ENCODE measurements around the gene NDST1.

NDST1 gene

DNA sequence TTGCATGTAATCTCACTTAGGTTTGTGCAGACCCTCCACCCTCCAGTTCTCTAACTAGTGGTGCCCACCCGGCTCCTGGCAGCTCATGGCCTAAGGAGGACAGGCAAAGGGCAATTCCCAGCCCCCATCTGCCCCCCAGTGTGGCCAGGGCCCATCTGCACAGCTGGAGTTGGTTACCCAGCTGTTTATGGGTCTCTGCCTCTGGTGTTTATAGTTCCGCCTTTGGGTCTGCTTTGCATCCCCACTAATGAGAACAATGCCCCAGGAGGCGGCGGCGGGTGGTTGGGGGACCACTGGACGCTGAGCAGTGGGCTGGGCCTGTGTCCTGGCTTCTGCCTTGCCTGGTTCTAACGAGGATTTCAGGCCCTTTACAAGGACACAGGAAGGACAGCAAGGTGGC lies 62.4 kb downstream of the NDST1 start:
- no peak for DNase-seq (ENCODE audit: low read depth)

DNA sequence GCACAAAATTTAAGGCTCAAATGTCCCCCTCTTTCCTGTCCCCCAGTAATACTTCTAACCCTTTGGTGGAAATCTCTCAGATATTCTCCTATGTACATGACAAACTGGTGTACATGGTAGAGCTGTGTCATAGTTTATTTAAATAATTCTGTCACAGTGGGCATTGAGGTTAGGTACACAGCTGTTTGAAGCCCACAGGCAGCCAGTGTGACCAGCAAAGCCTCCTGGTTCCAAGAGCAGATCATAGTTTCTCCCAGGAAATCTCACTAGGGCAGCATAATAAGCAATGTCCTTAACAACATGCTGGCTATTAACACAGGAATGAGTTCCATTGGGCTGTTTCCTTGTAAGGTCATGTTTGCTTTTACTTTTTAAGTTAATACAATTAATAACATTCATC lies 63.9 kb downstream of the NDST1 start:
- no peak for DNase-seq (ENCODE audit: low read depth)

DNA sequence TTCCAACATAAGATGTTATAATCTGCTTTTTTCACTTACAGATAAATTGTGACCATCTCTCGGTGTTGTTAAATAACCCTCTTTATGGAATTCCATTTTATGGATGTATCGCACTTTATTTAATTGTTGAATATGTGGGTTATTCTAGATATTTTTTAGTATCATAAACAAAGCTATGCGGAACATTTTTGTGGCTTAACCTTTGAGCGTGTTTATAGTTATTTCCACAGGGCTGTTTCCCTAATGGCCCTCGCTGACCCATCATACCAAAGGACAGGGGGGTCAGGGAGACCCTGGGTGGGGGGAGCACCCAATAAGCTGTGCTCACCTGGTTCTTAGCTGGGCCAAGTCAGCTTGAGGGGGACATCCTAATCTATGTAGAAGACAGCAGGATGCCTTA lies 65.3 kb downstream of the NDST1 start:
- no peak for DNase-seq (ENCODE audit: low read depth)

DNA sequence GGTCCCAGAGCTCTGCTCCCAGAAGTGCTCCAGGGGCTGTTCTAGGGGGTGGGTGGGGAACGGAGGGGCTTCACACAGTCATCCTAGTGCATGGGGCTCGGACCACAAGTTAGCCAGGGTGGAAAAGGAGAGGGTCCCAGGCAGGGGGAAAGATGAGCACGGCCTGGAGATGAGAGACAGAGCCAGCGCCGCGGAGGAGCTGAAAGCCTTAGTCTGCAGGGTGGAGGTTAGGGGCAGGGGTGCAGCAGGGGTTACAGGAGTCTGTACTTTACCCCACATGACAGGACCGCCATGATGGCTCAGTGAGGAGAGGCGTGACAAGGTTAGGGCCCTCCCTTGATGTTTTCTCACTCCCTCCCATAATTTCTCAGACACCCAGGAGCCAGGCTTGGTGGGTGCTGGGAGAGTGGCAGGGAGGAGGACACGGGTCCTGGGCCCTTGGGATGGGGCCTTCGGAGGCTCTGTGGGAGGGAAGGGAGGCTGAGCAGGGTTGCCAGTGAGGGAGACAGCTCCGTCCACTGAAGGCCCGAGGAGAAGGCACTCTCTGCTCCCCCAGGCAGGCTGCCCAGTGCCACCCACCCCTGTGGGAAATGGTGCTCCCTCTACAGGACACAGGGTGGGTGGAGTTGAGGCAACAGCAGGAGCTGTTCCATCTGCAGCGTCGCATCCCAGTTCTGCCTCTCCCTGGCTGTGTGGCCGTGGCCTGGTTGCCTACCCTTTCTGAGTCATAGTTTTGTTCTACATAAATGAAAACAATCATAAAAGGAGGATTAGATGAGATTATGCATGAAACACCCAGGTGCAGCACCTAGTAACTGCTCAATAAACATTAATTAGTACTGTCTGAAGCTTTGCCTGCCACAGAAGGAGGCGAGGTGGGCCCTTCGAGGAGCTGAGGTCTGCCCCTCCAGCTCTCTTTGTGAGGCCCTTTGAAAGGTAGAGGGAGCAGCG lies 66.2 kb downstream of the NDST1 start:
- DNase-seq (ENCODE audit: low read depth) = no peak

DNA sequence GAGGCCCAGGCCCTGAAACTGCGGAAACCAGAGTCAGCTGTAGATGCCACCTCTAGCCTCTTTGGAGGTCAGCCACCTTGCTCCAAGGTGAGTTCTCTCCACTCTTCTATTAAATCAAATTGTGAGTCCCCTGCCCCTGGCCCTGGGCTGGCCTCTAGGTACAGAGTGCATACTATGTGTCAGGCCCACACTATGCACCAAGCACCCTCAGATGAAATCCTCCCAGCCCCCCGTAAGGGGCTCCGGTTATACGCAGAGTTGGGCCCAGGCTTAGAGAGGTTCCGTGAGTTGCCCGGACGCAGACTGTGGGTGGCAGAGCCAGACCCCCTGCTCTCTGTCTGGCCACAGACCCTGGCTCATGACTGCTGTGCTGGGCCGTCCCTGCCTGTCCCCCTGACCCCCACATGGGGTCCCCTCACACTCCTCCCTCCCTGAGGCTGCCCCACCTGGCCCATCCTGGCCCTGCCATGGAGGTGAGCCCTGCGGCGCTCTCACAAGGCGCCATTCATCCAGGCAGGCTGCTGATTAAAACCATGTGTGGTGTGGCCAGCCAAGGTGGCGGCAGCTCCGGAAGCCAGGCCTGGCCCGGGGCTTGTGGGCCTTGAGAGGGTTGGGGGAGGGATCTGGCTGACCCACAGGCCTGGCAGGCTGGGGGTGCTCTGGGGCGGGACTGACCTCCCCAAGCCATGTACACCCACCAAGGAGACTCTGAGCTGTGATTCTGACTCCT lies 67.1 kb downstream of the NDST1 start:
- no peak for DNase-seq (ENCODE audit: low read depth)

DNA sequence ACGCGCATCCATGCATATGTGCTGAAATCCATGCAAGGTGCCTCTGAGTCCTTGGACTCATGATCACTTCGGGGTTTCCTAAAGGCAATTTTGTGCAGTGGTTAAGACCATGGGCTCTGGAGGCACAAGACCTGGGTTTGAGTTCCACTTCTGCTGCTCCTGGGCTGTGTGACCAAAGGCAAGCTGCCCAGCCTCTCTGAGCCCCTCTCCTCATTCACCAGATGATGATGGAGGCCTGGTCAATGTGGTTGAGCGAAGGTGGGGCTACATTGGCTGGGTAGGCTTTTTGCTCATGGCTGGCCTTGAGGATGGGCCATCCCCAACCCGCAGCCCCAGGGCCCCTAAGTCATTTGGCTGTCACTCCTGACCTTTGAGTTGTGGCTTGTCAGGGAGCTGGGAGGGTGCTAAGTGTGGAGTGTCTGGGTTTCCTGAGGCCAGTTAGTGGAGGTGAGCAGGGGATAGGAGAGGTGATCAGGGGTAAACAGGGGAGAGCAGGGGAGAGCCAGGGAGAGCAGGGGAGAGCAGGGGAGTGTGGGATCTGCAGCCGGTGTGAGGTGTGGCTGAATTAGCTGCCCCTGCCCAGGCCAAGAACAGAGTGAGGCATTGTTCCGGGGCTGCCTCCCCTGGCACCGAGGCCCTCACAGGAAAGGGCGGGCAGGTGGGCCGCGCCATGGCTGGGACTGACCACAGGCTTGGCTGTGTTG lies 68.0 kb downstream of the NDST1 start:
- DNase-seq (ENCODE audit: low read depth) = no peak

DNA sequence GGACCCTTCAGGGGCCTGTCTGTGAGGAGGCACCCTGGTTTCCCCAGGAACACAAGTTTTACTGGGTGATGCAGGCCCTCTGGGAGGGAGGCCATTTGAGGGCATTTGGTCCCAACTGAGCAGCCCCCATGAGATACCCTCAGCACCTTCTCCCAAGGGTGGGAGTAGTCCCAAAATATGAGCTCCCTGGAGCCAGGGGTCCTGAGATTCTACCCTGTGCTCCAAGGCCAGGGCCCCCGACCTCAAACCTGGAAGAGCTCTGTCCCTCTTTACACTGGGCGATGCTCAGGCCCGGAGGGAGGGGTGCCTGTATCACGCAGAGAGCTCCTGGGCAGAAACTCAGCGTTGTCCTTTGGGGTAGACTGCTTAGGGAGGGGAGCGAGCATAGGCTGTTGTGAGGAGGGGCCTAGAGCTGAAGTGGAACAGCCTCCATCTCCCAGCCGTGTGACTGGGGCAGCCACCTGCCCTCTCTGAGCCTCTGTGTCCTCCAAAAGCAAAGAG lies 68.6 kb downstream of the NDST1 start:
- no peak for DNase-seq (ENCODE audit: low read depth)

DNA sequence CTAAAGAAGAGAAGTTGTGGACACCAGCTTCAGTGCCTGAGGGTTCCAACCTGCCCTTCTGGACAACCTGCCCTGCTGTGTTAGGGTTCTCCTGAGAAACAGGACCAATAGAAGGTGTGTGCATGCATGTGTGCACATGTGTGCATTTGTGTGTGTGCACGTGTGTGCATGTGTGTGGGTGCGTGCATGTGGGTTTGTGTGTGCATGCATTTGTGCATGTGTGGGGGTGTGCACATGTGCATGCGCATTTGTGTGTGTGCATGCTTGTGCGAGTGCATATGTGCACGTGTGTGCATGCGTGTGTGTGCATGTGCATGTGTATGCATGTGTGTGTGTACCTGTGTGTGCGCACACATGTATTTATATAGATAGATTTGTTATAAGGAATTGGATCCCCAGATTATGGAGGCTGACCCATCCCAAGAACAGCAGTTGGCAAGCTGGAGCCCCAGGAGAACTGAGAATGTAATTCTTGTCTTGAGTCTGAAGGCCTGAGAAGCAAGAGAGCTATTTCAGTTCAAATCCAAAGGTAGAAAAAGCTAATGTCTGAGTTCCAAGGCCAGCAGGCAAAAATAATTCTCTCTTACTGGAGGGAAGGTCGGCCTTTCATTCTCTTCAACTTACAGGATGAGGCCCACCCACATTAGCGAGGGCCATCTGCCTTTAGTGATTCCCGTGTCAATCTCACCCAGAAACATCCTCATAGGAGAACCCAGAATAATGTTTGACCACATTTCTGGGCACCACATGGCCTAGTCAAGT lies 69.6 kb downstream of the NDST1 start:
- DNase-seq (ENCODE audit: low read depth) = no peak

DNA sequence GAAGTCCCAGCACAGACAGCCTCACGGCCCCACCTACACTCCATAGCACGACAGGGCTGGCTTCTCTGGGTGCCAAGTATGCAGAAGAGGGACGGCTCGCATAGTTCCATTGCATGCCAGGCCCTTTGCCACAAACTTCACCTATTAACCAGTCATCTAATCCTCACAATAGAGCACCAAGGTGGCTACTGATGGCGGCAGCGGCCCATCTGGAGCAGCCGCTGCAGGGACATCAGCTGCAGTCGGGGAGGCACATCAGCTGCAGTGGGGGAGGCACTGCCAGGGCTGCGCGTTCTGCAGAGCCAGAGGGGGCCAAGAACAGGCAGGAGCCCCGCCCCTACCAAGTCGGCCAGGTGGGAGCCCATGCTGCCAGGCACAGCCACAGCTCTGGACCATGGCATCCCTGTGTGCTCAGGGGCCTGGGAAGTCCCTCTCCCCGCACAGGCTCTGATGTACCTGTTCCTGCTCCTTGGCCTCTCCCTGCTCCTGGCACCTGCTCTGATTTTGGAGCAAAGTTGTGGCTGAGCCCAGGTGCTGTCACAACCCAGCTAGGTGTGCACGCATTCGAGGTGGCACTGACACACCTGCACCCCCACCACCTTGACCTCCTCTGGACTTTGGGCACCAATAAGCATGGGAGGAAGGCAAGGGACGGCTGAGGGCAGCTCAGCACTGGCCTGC lies 71.0 kb downstream of the NDST1 start:
- DNase-seq (ENCODE audit: low read depth) = no peak

DNA sequence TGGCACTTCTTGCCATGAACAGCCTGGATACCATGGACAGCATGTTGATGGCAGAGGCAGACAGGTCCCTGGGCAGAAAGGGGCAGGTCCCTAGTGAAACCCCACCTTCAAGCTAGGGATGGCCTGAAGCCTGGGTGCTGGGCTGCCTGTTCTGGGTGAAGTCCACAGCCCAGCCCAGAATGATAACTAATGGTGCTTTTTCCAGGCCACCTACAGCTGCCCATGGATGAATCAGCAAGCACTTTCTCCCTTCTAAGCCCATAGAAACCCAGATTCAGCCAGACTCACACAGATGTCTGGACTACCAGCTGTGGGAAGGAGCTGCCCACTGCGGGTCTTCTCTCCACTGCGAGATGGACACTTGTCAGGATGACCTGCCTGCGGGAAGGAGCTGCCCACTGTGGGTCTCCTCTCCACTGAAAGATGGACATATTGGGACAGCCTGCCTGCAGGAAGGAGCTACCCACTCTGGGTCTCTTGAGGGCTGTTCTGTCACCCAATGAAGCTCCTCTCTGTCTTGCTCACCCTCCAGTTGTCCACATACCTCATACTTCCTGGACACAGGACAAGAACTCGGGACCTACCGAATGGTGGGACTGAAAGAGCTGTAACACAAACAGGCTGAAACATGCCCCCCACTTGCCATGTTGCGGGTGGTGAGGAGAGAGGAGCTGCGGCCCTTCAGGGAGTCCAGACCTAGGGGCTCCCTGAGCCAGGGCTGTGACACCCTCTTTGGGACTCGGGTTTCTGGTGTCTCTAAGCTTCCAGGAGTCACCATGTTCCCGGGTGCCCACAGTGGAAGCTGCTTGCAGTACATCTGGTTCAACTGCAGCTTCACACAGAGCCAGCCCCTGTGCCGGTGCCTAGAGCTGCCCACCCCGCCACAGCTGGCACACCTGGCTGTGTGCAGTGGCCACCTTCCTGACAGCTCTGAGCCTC lies 71.8 kb downstream of the NDST1 start:
- DNase-seq (ENCODE audit: low read depth) = no peak

DNA sequence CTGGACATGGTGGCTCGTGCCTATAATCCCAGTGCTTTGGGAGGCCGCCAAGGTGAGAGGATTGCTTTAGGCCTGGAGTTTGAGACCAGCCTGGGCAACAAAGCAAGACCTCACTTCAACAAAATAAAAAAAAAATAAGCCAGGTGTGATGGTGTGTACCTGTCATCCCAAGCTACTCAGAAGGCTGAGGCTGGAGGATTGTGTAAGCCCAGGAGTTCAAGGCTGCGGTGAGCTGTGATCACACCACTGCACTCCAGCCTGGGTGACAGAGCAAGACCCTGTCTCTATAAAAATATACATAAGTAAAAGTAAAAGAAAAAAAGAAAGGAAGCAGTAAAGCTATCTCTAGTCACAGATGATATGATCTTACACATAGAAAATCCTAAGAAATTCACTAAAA lies 73.0 kb downstream of the NDST1 start:
- no peak for DNase-seq (ENCODE audit: low read depth)

DNA sequence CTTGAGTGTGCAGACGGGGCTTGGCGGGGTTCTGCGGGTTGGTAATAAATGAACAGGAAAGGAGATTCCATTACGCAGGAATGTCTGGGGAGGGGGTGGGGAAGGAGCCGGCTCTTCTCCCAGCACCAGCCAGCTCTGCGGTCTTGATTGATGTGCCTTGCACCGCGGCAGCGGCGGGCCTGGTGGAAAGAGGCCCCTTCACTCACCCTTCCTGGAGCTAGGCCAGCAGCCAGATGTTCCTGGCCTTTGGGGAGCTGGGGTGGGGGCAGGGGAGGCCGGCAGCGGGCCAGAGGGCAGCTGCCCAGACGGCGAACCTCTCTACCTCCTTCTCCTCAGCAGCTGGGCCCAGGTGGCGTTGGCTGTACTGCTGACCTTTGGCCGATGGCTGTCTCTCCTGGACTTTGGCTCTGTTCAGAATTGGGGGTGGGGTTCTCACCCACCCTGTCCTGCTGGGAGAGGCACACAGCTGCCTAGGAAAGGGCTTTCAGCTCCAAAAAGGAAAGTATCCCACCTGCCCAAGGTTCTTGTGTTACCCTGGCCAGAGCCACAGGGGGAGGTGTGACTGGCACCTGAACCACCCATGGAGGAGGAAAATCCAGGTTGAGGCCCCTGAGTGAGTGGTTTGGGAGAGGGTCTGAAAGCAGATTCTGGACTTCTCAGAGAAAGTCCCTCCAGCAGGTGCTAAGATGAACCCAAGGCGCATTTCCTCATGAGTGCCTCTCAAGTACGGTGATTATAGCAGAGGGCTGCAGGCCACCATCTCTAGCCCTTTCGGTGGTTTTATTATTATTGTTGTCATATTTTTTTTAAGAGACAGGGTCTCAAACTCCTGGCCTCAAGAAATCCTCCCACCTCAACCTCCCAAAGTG lies 74.5 kb downstream of the NDST1 start:
- DNase-seq (ENCODE audit: low read depth) = no peak

DNA sequence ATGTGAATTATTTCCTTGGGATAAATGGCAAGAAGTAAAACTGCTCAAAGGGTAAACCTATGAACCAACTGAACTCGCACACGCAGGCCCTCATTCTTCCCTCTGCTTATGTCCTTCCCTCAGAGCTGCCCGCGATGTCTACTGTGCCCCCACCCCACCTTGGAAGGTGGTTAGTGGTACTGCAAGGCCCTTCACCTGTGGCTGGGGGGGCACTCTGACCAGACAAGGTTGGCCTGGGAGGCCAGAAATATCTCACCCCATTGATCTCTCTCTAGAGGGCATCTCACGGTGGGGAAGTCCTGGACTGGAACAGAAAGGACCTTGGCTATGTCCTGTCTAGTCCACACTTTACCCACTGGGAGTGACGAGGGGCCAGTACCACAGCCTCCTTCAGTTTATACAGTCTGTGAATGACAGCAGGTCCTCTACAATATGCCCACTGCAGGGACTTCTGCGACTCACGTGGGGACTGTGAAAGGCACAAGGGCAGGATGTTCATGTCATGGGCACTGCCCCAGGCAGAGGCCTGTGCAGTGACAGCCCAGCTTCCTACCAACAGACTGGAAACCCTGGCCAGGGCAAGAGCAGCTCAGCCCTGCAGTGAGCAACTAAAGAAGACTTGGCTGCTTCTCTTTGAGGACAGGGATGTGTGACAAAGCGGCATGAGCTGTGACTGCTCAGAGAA lies 75.8 kb downstream of the NDST1 start:
- no peak for DNase-seq (ENCODE audit: low read depth)

DNA sequence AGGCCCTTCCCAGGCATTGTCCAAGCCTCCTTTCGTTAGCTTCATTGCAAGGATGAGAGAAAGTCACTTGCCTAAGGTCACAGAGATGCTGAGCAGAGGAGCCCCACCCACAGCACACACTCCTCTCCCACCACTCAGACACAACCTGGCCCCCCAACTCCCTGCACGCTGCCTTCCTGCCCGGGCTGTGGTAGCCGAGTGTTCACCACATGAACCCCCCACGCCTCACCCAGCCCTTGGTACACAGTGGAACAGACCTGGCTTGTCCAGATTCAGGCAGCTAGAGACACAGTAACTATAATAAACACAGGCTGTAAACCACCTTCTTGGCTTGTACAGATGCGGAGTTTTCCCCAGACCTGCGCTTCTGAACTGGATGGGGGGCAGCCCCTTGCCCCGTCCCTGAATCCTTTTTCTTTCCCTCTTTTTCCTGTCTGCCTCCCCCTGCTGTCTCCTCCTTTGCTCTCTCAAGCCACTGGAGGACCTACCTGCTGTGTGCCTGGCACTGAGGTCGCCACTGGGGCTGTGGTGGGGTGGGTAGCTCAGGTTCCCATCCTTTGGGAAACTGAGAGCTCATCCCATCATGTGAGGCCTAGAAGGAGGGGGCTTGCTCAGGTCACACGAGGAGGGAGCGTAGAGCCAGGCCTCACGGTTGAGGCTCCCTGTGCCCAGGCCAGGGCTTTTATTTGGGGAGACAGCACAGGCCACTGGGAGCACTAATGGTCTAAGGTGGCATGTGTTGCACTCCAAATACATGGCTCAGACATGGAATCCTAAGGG lies 76.8 kb downstream of the NDST1 start:
- no peak for DNase-seq (ENCODE audit: low read depth)

DNA sequence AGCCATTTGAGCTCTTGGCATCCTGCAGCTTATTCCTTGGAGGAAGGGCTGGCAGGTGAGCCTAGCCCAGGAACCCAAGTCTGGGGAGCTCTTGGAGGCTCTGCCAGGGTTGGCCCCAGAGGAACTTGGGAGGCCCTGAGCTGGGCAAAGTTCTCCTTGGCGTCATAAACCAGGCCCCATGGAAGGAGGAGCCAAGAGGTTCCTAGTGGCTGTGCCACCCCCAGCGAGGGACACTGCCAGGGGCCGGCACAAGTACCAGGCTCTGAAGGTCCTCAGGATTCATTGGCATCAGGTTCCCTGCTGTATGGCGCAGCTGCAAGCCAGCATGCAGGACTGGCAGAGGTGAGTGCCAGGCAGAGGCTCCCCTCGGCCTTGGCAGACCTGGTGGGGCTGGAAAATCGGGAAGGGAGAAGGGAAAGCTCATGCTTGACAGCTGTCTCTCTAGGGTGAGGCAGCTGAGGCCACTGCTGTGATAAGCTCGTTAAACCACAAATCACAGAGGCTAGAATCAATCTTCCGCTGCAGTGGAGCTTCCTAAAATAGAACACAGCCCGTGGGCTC lies 77.9 kb downstream of the NDST1 start:
- no peak for DNase-seq (ENCODE audit: low read depth)

DNA sequence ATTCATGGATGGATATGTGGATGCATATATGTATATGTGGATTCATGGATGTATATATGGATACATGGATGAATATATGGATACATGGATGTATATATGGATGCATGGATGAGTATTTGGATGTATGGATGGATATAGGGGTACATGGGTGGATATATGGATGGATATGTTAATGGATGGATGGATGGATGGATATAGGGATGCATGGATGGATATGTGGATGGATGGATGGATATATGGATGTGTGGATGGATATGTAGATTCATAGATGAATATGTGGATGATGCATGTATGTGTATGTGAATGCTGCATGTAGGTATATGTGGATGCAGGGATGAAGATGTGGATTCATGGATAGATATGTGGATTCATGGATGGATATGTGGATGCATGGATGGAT lies 79.1 kb downstream of the NDST1 start:
- no peak for DNase-seq (ENCODE audit: low read depth)

DNA sequence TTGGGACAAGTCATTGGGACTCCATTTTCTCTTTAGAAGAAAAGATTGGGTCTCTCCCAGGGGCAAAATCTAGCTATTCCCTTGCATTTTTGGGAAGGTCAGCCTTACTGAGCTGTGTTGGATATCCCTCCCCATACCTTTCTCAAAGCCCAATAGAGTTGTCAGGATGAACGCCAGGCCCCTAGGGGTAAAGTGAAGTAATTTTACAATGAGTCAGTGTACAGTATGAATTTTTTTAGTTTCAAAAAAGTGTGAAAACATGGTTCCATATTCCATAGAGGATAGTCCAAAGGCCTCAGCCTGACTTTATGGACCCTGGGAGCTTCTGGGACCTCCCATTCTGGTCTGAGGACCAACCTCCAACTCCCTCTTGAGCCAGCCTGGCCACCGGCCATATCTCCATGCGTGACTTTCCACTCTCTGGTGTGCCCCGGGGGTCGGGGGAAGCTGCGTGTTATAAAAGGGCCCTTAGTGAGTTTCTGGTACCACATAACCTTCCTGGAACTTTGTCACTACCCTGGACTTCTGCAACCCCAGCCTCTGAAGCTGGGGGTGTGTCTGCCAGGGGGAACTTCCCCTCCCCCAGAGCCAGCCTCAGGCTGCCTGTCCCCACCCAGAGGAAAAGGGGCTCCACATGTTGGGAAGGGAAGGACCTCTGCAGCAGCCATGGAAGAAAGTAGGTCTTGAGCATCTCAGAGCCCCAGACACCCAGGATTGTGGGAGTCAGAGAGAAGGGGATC lies 80.1 kb downstream of the NDST1 start:
- no peak for DNase-seq (ENCODE audit: low read depth)

Data from non-pigmented ciliary epithelial cell (primary cell).